HL-60 (cell line): ENCODE data around the gene CASP3.
"Not testable (repeated sequence)": the region's sequence is repeated elsewhere in the genome, so short reads cannot be mapped to it uniquely, and the experiment has no call there.

Source experiments
- DNase-seq, 2 experiments: peaks; one replicate each; pipeline ENCODE4 v3.0.0-alpha.2; 2010 to 2020; ENCODE audit warnings: low read depth in 1 of 2, low spot score in 1 of 2
- H3K27ac ChIP-seq: fragments of 250-450 bp; sonication (Bioruptor Pico); replicated peaks from 2 replicates; pipeline ENCODE4 v1.5.1; 2020; ENCODE audit warnings: mild to moderate bottlenecking, moderate library complexity
- H3K27me3 ChIP-seq: fragments of 250-450 bp; sonication (Bioruptor Pico); 2 replicates; pipeline ENCODE4 v1.5.1; 2021; ENCODE audit warnings: mild to moderate bottlenecking, moderate library complexity; ENCODE audit not compliant: insufficient read depth, poor library complexity, severe bottlenecking
- H3K4me3 ChIP-seq: replicated peaks from 2 replicates; pipeline ENCODE4 v1.5.1; 2011; ENCODE audit warnings: mild to moderate bottlenecking, control low read depth, low read length; ENCODE audit not compliant: insufficient read depth
- GABPA ChIP-seq: IDR thresholded peaks from 2 replicates; pipeline ENCODE4 v1.6.1; 2012; ENCODE audit warnings: low read depth
- POLR2AphosphoS5 ChIP-seq: IDR thresholded peaks from 2 replicates; pipeline ENCODE4 v1.6.1; 2012; ENCODE audit warnings: low read depth
- SPI1 ChIP-seq: IDR thresholded peaks from 2 replicates; pipeline ENCODE4 v1.6.1; 2012; ENCODE audit warnings: low read depth, mild to moderate bottlenecking, borderline replicate concordance
- TF ChIP-seq, protein P1 (sequence below): IDR thresholded peaks from one replicate; pipeline ENCODE4 v1.5.1; 2011; ENCODE audit warnings: low read length, control low read depth, inconsistent platforms; ENCODE audit not compliant: insufficient read depth
- TF ChIP-seq, protein P2 (sequence below): IDR thresholded peaks from 2 replicates; pipeline ENCODE4 v1.6.1; 2012; ENCODE audit warnings: low read depth; ENCODE audit not compliant: insufficient replicate concordance

Gene CASP3

DNA sequence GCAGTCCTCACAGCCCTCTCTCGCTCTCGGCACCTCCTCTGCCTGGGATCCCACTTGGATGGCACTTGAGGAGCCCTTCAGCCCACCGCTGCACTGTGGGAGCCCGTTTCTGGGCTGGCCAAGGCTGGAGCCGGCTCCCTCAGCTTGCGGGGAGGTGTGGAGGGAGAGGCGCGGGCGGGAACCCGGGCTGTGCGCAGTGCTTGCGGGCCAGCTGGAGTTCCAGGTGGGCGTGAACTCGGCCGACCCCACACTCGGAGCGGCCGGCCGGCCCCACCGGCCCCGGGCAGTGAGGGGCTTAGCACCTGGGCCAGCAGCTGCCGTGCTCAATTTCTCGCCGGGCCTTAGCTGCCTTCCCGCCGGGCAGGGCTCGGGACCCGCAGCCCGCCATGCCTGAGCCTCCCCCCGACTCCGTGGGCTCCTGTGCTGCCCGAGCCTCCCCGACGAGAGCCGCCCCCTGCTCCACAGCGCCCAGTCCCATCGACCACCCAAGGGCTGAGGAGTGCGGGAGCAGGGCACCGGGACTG, 57.4 kb downstream of the CASP3 start:
- DNase-seq, H3K27ac ChIP-seq, H3K4me3 ChIP-seq, H3K27me3 ChIP-seq: not testable (repeated sequence)

DNA sequence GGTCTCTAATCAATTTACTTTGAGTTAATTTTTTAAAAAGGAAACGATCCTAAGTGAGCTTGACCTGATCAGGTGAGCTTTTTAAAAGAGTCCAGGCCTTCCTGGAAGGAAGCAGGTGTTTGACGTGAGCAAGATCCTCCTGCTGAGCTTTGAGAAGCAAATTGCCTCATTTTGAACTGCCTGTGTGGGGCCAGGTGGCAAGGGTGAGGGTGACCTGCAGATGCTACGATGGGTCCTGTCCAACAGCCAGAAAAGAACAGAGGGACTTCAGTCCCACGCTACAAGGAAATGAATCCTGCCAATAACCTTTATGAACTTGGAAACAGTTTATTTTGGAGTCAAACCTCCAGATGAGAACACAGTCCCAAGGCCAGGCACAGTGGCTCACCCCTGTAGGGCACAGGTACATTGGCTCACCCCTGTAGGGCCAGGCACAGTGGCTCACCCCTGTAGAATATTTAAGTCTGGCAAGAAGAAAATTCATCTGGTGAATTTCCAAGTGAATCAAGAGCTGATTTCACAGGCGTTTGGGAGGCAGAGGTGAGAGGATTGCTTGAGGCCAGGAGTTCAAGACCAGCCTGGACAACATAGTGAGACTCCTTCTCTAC, 58.1 kb downstream of the CASP3 start:
- Histone ChIP-seq H3K27me3 (no peaks in the 10 kb centered on the region), H3K27ac (no peak overlapping the region), H3K4me3 (no peak overlapping the region)
- DNase-seq, result no peak
- TF ChIP-seq, protein P1, sequence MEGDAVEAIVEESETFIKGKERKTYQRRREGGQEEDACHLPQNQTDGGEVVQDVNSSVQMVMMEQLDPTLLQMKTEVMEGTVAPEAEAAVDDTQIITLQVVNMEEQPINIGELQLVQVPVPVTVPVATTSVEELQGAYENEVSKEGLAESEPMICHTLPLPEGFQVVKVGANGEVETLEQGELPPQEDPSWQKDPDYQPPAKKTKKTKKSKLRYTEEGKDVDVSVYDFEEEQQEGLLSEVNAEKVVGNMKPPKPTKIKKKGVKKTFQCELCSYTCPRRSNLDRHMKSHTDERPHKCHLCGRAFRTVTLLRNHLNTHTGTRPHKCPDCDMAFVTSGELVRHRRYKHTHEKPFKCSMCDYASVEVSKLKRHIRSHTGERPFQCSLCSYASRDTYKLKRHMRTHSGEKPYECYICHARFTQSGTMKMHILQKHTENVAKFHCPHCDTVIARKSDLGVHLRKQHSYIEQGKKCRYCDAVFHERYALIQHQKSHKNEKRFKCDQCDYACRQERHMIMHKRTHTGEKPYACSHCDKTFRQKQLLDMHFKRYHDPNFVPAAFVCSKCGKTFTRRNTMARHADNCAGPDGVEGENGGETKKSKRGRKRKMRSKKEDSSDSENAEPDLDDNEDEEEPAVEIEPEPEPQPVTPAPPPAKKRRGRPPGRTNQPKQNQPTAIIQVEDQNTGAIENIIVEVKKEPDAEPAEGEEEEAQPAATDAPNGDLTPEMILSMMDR, result no peak
- TF ChIP-seq POLR2AphosphoS5 (no peak), GABPA (no peak), SPI1 (no peak)
- TF ChIP-seq, protein P2, sequence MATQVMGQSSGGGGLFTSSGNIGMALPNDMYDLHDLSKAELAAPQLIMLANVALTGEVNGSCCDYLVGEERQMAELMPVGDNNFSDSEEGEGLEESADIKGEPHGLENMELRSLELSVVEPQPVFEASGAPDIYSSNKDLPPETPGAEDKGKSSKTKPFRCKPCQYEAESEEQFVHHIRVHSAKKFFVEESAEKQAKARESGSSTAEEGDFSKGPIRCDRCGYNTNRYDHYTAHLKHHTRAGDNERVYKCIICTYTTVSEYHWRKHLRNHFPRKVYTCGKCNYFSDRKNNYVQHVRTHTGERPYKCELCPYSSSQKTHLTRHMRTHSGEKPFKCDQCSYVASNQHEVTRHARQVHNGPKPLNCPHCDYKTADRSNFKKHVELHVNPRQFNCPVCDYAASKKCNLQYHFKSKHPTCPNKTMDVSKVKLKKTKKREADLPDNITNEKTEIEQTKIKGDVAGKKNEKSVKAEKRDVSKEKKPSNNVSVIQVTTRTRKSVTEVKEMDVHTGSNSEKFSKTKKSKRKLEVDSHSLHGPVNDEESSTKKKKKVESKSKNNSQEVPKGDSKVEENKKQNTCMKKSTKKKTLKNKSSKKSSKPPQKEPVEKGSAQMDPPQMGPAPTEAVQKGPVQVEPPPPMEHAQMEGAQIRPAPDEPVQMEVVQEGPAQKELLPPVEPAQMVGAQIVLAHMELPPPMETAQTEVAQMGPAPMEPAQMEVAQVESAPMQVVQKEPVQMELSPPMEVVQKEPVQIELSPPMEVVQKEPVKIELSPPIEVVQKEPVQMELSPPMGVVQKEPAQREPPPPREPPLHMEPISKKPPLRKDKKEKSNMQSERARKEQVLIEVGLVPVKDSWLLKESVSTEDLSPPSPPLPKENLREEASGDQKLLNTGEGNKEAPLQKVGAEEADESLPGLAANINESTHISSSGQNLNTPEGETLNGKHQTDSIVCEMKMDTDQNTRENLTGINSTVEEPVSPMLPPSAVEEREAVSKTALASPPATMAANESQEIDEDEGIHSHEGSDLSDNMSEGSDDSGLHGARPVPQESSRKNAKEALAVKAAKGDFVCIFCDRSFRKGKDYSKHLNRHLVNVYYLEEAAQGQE, result no peak

DNA sequence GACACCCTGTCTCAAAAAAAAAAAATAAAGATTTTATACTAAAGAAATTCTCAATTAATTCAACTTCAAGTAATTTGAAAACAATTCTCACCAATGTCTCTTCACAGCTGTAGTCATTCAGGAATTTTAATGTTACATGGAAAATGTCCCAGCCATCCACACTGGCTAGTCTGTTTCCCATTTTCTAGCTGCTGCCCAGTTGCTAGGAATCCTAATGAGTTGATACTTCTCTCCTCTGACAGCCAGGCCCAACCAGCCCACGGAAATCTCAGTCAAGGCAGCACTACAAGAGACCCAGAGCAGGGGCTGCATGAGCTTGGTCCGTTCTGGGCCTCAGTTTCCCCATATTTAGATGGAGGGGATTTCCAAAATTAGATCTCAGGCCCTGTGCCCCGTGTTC, 59.1 kb downstream of the CASP3 start:
- TF ChIP-seq, protein P2, result no peak
- TF ChIP-seq GABPA (no peak), SPI1 (no peak), POLR2AphosphoS5 (no peak)
- TF ChIP-seq, protein P1, result no peak
- Histone ChIP-seq H3K27ac (no peak overlapping the region), H3K4me3 (no peak overlapping the region), H3K27me3 (no peaks in the 10 kb centered on the region)
- no peak for DNase-seq

DNA sequence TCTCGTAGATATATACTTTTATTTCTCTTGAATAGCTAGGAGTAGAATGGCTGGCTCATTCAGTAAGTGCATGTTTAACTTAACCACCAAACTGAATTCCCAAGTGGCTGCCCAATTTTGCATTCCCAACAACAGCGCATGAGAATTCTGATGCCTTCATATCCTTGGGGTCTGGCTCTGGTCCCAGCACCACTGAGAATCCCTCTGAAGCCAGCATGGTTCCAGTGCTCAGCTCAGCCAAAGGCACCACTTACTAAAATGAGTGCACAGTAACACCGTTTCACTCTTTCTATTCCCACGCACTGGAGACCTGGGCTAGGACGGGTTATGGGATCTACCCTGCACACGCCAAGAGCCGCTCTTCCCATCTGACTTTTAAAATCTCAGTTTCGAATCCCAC, 60.4 kb downstream of the CASP3 start:
- Histone ChIP-seq H3K27me3 (no peaks in the 10 kb centered on the region), H3K27ac (no peak overlapping the region), H3K4me3 (no peak overlapping the region)
- TF ChIP-seq GABPA (no peak), POLR2AphosphoS5 (no peak), SPI1 (no peak)
- TF ChIP-seq, protein P2, result no peak
- TF ChIP-seq, protein P1, result no peak
- no peak for DNase-seq
